Upper lobe of left lung (tissue), 4 donors: ENCODE results near the gene ACSL1.

Experiments
- CTCF ChIP-seq, 6 experiments: fragments of 450-650 bp in 4 of 6; fragments of 200-600 bp in 2 of 6; sonication (generic) in 2 of 6; IDR thresholded peaks; one replicate each; pipeline ENCODE4 v1.5.1; 2016 to 2019; ENCODE audit warnings: antibody characterized with exemption in 6 of 6
- EP300 ChIP-seq, 4 donors: sonication (generic); formaldehyde crosslinking; IDR thresholded peaks; one replicate each; pipeline ENCODE4 v1.5.1; 2017; ENCODE audit warnings: antibody characterized with exemption in 4 of 4, control low read depth in 2 of 4
- POLR2A ChIP-seq, 4 donors: fragments of 450-650 bp; IDR thresholded peaks; one replicate each; pipeline ENCODE4 v1.5.1; 2016 to 2017; ENCODE audit warnings: antibody characterized with exemption in 4 of 4, mild to moderate bottlenecking in 2 of 4

- TF ChIP-seq CTCF (IDR thresholded peaks at IDR 0.05), result no peak
- TF ChIP-seq POLR2A (IDR thresholded peaks at IDR 0.05), result no peak
- no peak for TF ChIP-seq EP300 (IDR thresholded peaks at IDR 0.05)
These were observed 8.8 kb downstream of the ACSL1 start for GRCh38 chr4:184816962-184817361.
